ENCODE data around the gene PHACTR2.

The PHACTR2 gene

DNA sequence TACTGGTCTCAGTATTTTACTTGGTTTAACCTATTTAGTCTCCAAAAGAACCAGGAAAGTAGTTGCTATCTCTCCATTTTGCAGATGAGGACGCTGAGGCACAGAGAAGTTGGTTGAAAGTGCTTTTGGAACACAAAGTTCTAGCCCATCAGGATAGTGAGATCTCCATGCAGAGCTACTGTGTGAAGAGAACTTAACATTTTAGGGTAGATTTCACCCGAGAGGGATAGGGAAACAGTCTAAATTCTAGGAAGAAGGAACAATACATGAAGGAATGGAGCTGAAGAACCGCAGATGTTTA, 65.1 kb downstream of the PHACTR2 start:
- Histone ChIP-seq H2AFZ (ENCODE audit: low read length) (no peak overlapping the region), H3K27me3 (replicated peaks; ENCODE audit: insufficient read depth, low read length) (no peaks in the 10 kb centered on the region), H3K9me2 (replicated peaks; ENCODE audit: insufficient read depth, low read length) (no peaks in the 10 kb centered on the region), H3K36me3 (replicated peaks; ENCODE audit: insufficient read depth, low read length) (no peaks in the 10 kb centered on the region), H4K20me1 (ENCODE audit: insufficient read depth, low read length) (no peaks in the 10 kb centered on the region), H3F3A (ENCODE audit: insufficient read depth, low read length) (no peaks in the 10 kb centered on the region), H3K9ac (ENCODE audit: low read length) (no peak overlapping the region), H3K79me2 (ENCODE audit: low read length) (no peaks in the 10 kb centered on the region), H3K4me2 (ENCODE audit: low read depth, low read length) (no peak overlapping the region), H3K4me3 (ENCODE audit: low read length) (no peak overlapping the region), H3K4me1 (ENCODE audit: low read length) (no peaks in the 10 kb centered on the region), H3K9me3 (replicated peaks; ENCODE audit: insufficient read depth, low read length) (no peaks in the 10 kb centered on the region), H3K27ac (ENCODE audit: low read length) (no peak overlapping the region)
- DNase-seq = no peak
- TF ChIP-seq EZH2 (optimal IDR thresholded peaks at IDR 0.05; ENCODE audit: low read depth, low read length) (no peak), EZH2phosphoT487 (IDR thresholded peaks at IDR 0.05; ENCODE audit: low read length) (no peak)
- TF ChIP-seq, protein P1, sequence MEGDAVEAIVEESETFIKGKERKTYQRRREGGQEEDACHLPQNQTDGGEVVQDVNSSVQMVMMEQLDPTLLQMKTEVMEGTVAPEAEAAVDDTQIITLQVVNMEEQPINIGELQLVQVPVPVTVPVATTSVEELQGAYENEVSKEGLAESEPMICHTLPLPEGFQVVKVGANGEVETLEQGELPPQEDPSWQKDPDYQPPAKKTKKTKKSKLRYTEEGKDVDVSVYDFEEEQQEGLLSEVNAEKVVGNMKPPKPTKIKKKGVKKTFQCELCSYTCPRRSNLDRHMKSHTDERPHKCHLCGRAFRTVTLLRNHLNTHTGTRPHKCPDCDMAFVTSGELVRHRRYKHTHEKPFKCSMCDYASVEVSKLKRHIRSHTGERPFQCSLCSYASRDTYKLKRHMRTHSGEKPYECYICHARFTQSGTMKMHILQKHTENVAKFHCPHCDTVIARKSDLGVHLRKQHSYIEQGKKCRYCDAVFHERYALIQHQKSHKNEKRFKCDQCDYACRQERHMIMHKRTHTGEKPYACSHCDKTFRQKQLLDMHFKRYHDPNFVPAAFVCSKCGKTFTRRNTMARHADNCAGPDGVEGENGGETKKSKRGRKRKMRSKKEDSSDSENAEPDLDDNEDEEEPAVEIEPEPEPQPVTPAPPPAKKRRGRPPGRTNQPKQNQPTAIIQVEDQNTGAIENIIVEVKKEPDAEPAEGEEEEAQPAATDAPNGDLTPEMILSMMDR (IDR thresholded peaks at IDR 0.05; ENCODE audit: low read length) = no peak

DNA sequence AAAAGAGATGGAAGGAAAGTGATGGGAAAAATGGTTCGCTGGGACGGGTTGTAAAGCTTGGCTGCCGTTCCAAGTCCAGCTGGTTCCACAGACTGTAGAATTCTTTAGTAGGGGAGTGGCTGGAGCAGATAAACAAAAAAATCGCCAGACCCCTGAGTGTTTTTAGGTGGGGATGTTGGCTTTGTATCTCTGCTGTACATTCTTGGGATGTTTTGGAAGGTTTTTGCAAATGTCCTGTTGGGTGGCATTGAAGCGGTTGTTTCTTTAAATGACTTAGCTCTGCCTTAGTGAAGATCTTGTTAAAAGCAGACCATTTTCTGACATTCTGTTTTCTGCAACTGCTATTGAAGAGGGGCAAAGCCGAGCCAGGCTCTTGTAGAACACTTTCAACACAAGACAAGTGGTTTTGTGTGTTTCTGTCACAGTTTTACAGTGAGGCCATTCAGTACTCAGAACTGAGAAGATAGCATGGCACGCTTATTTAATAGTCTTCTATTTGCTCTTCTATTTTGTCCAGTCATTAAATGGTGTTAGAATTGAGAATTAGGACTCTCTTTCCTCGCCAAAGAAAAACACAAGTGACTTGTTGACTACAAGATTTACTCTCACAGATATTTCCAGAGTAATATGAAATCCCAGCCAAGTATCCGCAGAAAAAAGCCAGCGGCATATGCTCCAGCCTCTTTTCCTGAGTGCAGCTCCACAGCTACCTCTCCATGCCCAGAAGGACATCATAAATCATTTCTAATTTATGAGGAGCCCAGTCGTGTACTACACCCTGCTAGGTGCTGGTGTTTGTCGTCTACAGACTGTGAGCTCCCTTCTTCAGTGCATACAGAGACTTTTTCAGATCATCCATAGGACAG, 65.8 kb downstream of the PHACTR2 start:
- Histone ChIP-seq H3K4me3 (ENCODE audit: low read length) (no peak overlapping the region), H3K4me2 (ENCODE audit: low read depth, low read length) (no peak overlapping the region), H3K27me3 (replicated peaks; ENCODE audit: insufficient read depth, low read length) (no peaks in the 10 kb centered on the region), H3K79me2 (ENCODE audit: low read length) (no peaks in the 10 kb centered on the region), H3F3A (ENCODE audit: insufficient read depth, low read length) (no peaks in the 10 kb centered on the region), H3K4me1 (ENCODE audit: low read length) (no peaks in the 10 kb centered on the region), H3K9me3 (replicated peaks; ENCODE audit: insufficient read depth, low read length) (no peaks in the 10 kb centered on the region), H3K27ac (ENCODE audit: low read length) (no peak overlapping the region), H4K20me1 (ENCODE audit: insufficient read depth, low read length) (no peaks in the 10 kb centered on the region), H2AFZ (ENCODE audit: low read length) (no peak overlapping the region), H3K36me3 (replicated peaks; ENCODE audit: insufficient read depth, low read length) (no peaks in the 10 kb centered on the region), H3K9me2 (replicated peaks; ENCODE audit: insufficient read depth, low read length) (no peaks in the 10 kb centered on the region), H3K9ac (ENCODE audit: low read length) (no peak overlapping the region)
- no peak for TF ChIP-seq EZH2 (optimal IDR thresholded peaks at IDR 0.05; ENCODE audit: low read depth, low read length)
- TF ChIP-seq, protein P1 (IDR thresholded peaks at IDR 0.05; ENCODE audit: low read length) = no peak
- TF ChIP-seq EZH2phosphoT487 (IDR thresholded peaks at IDR 0.05; ENCODE audit: low read length) = no peak
- DNase-seq = no peak

DNA sequence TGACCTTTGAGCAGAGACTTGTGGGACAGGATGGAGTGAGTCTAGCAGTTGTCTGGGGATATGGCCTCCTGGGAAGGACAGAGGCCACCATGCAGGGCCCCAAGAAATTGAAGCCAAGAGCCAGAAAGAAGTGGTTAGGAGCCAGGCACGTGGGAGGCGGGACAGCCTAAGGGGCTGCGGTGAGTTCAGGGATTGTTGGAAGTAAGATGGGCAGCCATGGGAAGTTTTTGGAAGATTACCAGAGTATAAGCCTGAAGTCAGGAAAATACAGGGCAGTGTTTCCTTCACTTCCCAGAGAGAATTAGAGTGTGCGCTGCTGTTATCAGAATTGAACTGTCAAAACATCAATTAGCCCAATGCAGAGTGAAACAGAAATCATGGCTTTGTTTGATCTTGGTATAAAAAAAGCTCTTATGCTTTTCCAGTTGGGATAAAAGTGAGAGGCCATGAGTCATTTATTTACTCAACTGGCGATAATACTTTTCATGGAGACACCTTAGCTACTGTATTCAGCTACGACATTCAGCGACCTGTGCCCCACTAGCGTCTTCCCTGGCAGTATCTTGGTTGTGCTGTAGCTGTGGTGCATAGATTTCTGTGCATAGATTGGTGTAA, 66.9 kb downstream of the PHACTR2 start:
- Histone ChIP-seq H4K20me1 (ENCODE audit: insufficient read depth, low read length) (no peaks in the 10 kb centered on the region), H3K9me3 (replicated peaks; ENCODE audit: insufficient read depth, low read length) (no peaks in the 10 kb centered on the region), H3K9me2 (replicated peaks; ENCODE audit: insufficient read depth, low read length) (no peaks in the 10 kb centered on the region), H3K4me1 (ENCODE audit: low read length) (no peaks in the 10 kb centered on the region), H3K4me3 (ENCODE audit: low read length) (no peak overlapping the region), H3F3A (ENCODE audit: insufficient read depth, low read length) (no peaks in the 10 kb centered on the region), H3K79me2 (ENCODE audit: low read length) (no peaks in the 10 kb centered on the region), H3K27ac (ENCODE audit: low read length) (no peak overlapping the region), H3K4me2 (ENCODE audit: low read depth, low read length) (no peak overlapping the region), H2AFZ (ENCODE audit: low read length) (no peak overlapping the region), H3K9ac (ENCODE audit: low read length) (no peak overlapping the region), H3K27me3 (replicated peaks; ENCODE audit: insufficient read depth, low read length) (no peaks in the 10 kb centered on the region), H3K36me3 (replicated peaks; ENCODE audit: insufficient read depth, low read length) (no peaks in the 10 kb centered on the region)
- DNase-seq = no peak
- TF ChIP-seq EZH2phosphoT487 (IDR thresholded peaks at IDR 0.05; ENCODE audit: low read length) (no peak), EZH2 (optimal IDR thresholded peaks at IDR 0.05; ENCODE audit: low read depth, low read length) (no peak)
- TF ChIP-seq, protein P1 (IDR thresholded peaks at IDR 0.05; ENCODE audit: low read length) = no peak

Measured in MM.1S (cell line).